ENCODE results near the gene FREM1. TPM values are rescaled to one million over a fixed set of nuclear protein-coding genes. Genes with fewer than 3 reads are reported as not detected.
A peak's percentile ranks its signal among the peaks of the same experiment; 100 is the strongest.
"Not testable (repeated sequence)": the region's sequence is repeated elsewhere in the genome, so short reads cannot be mapped to it uniquely, and the experiment has no call there.

FREM1 gene
- polyA plus RNA-seq, 1 experiment, result 0.01 TPM

DNA sequence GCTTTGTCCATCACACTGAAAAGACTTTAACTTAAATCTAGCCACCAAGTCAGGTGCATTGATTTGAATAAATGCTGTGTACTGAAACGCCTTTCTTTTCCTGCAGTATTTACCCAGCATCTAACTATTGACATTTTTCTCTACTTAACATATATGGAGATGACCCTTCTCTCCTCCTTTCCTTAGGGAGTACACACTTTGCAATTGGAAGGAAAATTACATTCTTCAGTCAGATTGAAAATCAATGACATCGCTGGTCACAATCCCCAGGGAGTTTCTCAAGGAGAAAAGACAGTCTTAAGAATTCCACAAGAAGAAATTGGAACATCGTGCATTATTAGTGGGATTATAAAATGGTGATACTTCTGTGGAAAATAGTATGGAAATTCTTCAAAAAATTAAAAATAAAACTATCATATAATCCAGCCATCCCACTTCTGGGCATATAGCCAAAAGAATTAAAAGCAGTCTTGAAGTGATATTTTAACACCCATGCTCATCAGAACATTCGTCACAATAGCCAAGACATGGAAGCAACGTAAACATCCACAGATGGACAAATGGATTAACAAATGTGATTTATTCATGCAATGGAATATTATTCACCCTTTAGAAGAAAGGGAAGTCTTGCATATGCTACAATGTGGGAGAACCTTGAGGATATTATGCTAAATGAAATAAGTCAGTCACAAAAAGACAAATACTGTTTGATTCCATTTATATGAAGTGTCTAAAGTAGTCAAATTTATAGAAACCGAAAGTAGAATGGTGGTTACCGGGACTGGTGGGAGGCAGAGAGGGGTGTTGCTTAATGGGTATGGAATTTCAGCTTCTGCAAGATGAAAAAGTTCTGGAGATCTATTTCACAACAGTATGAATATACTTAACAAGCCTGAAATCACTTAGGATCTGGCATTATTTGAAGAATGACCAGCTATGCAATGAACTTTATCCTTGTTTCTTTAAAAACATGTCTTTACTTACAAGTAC, 14.3 kb upstream of the FREM1 start:
- no peaks in the 10 kb centered on the region for H3K27me3 ChIP-seq (ENCODE audit: control insufficient read depth, insufficient read depth, low read length)
- peak; percentile 1 for DNase-seq (ENCODE audit: low read depth)
- TF ChIP-seq, protein P1, sequence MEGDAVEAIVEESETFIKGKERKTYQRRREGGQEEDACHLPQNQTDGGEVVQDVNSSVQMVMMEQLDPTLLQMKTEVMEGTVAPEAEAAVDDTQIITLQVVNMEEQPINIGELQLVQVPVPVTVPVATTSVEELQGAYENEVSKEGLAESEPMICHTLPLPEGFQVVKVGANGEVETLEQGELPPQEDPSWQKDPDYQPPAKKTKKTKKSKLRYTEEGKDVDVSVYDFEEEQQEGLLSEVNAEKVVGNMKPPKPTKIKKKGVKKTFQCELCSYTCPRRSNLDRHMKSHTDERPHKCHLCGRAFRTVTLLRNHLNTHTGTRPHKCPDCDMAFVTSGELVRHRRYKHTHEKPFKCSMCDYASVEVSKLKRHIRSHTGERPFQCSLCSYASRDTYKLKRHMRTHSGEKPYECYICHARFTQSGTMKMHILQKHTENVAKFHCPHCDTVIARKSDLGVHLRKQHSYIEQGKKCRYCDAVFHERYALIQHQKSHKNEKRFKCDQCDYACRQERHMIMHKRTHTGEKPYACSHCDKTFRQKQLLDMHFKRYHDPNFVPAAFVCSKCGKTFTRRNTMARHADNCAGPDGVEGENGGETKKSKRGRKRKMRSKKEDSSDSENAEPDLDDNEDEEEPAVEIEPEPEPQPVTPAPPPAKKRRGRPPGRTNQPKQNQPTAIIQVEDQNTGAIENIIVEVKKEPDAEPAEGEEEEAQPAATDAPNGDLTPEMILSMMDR (IDR thresholded peaks at IDR 0.05; ENCODE audit: insufficient read depth, low read depth, low read length), result no peak
- no peaks in the 10 kb centered on the region for H3K36me3 ChIP-seq (ENCODE audit: control insufficient read depth, insufficient read depth, low read length)
- H3K4me3 ChIP-seq (ENCODE audit: low read depth, low read length), result no peak overlapping the region
- POLR2A ChIA-PET, result no interaction called here
- CTCF ChIA-PET, result interaction anchor here (0.5 kb wide), 1 partner anchor 212 kb away, joined by 3 read pairs; no protein-coding TSS in a partner anchor

DNA sequence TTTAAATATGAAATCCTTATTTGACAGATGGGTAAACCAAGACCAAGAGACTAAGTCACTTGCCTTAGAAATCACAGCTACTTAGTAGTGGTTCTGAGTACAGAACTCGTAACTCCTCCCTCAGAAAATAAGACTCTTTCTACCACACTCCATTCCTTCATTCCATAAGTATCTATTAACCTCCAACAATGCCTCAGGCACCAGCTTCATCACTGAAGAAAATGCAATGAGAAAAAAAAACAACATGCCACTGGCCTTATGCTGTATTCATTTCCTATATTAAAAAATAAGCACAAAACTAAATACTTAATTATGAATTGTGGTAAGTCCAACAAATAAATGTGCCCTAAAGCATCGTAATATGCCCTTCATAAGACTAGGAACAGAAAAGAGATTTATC, 13.5 kb upstream of the FREM1 start:
- Histone ChIP-seq H3K27me3 (ENCODE audit: control insufficient read depth, insufficient read depth, low read length) (no peaks in the 10 kb centered on the region), H3K4me3 (ENCODE audit: low read depth, low read length) (no peak overlapping the region), H3K36me3 (ENCODE audit: control insufficient read depth, insufficient read depth, low read length) (no peaks in the 10 kb centered on the region)
- ChIA-PET POLR2A (no interaction called here), CTCF (no interaction called here)
- no peak for DNase-seq (ENCODE audit: low read depth)
- TF ChIP-seq, protein P1 (IDR thresholded peaks at IDR 0.05; ENCODE audit: insufficient read depth, low read depth, low read length), result no peak

DNA sequence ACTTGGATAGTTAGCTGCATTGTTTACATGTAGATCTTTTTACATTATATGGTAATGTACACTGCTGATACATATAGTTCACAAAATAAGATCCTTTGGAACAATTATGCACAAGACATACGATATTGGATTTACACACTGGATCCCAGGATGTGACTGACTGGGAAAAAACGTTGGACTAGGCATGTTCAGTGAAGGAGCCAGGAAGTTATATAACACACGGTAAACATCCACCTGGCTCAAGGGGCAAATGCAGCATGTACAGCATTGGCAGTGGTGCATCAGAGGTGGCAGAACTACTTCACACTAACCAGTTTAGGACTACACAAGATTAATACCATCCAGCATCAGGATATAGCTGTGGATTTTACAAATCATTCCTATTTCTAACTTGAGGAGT, 10.6 kb upstream of the FREM1 start:
- DNase-seq (ENCODE audit: low read depth); H3K27me3 ChIP-seq (ENCODE audit: control insufficient read depth, insufficient read depth, low read length); H3K4me3 ChIP-seq (ENCODE audit: low read depth, low read length); H3K36me3 ChIP-seq (ENCODE audit: control insufficient read depth, insufficient read depth, low read length); POLR2A ChIA-PET; CTCF ChIA-PET: not testable (repeated sequence)

DNA sequence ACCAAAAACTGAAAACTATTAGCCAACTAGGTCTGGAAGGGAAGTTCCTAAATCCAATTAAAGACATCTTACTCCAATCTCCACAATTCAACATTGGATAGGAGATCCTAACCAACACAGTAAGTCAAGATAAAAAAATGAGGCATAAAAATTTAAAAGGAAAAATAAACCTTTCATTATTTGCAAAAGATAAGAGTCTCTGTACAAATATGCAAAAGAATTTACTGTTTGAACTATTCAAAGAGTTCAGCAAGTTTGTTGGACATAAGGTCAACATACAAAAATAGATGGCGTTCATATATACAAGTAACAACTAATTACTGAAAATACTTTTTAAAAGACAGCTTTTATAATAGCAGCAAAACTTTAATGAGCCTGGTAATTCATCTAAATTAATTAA, 3.1 kb upstream of the FREM1 start:
- H3K36me3 ChIP-seq (ENCODE audit: control insufficient read depth, insufficient read depth, low read length), result no peaks in the 10 kb centered on the region
- ChIA-PET CTCF (no interaction called here), POLR2A (no interaction called here)
- DNase-seq (ENCODE audit: low read depth), result no peak
- H3K27me3 ChIP-seq (ENCODE audit: control insufficient read depth, insufficient read depth, low read length), result no peaks in the 10 kb centered on the region
- H3K4me3 ChIP-seq (ENCODE audit: low read depth, low read length), result no peak overlapping the region
- TF ChIP-seq, protein P1 (IDR thresholded peaks at IDR 0.05; ENCODE audit: insufficient read depth, low read depth, low read length), result no peak

DNA sequence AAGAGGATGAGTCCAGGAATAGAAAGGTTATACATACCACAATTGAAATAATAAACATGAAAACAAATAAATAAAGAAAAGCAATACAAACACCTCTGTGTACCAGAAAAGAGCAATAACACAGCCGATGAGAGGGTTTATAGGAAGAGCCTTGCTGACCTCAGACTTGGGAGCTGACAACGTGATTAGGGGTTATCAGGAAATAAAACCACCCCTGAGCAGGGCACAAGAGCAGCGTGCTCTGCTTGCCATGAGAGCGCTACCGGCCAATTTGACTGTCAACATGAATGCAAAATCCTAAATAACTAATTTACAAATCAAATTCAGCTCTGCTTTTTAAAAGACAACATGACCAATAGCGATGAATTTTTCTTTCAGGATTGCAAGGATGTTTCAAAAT, 2.6 kb upstream of the FREM1 start:
- POLR2A ChIA-PET, result no interaction called here
- Histone ChIP-seq H3K36me3 (ENCODE audit: control insufficient read depth, insufficient read depth, low read length) (no peaks in the 10 kb centered on the region), H3K27me3 (ENCODE audit: control insufficient read depth, insufficient read depth, low read length) (no peaks in the 10 kb centered on the region), H3K4me3 (ENCODE audit: low read depth, low read length) (no peak overlapping the region)
- CTCF ChIA-PET, result no interaction called here
- DNase-seq (ENCODE audit: low read depth), result no peak
- TF ChIP-seq, protein P1 (IDR thresholded peaks at IDR 0.05; ENCODE audit: insufficient read depth, low read depth, low read length), result no peak

Data from BJ (cell line).